K562 (cell line): Measurements from ENCODE around the gene RBBP4. TPM values are rescaled to one million over a fixed set of nuclear protein-coding genes. Genes with fewer than 3 reads are reported as not detected.

Experiments
- DACH1 ChIP-seq: fragments of 450-650 bp; IDR thresholded peaks from 2 replicates; pipeline ENCODE4 v1.6.1; 2018; ENCODE audit not compliant: partially characterized antibody
- DPF2 ChIP-seq: fragments of 450-650 bp; IDR thresholded peaks from 2 replicates; pipeline ENCODE4 v1.6.1; 2016
- ELF2 ChIP-seq: fragments of 250-450 bp; sonication (Bioruptor Pico); IDR thresholded peaks from 2 replicates; pipeline ENCODE4 v1.5.0; 2021; ENCODE audit warnings: mild to moderate bottlenecking
- EP400 ChIP-seq: fragments of 450-650 bp; IDR thresholded peaks from 2 replicates; pipeline ENCODE4 v1.6.1; 2017; ENCODE audit warnings: antibody characterized with exemption, mild to moderate bottlenecking, moderate library complexity
- FOXK2 ChIP-seq, 2 experiments: fragments of 450-650 bp; IDR thresholded peaks in 1 of 2; conservative IDR thresholded peaks in 1 of 2; 2 replicates each; pipeline ENCODE4 v1.6.1; 2016; ENCODE audit warnings: low read depth in 2 of 2, mild to moderate bottlenecking in 1 of 2
- HDAC1 ChIP-seq, 2 experiments: fragments of 450-650 bp; IDR thresholded peaks; 2 replicates each; pipeline ENCODE4 v1.6.1; 2016 to 2017; ENCODE audit warnings: inconsistent platforms in 1 of 2, mild to moderate bottlenecking in 1 of 2, moderate library complexity in 1 of 2
- MCM2 ChIP-seq: fragments of 450-650 bp; IDR thresholded peaks from 2 replicates; pipeline ENCODE4 v1.6.1; 2017; ENCODE audit warnings: low read depth, mild to moderate bottlenecking
- NCOA2 ChIP-seq, 2 experiments: fragments of 450-650 bp; IDR thresholded peaks; 2 replicates each; pipeline ENCODE4 v1.6.1; 2018; ENCODE audit warnings: mild to moderate bottlenecking in 2 of 2, moderate library complexity in 1 of 2; ENCODE audit not compliant: partially characterized antibody in 2 of 2
- PCBP1 ChIP-seq: fragments of 200-400 bp; formaldehyde crosslinking; IDR thresholded peaks from 2 replicates; pipeline ENCODE4 v1.6.1; 2018; ENCODE audit warnings: mild to moderate bottlenecking, low read depth, low read length; ENCODE audit not compliant: poor library complexity, severe bottlenecking
- SETDB1 ChIP-seq: IDR thresholded peaks from one replicate; pipeline ENCODE4 v1.6.1; 2012; ENCODE audit warnings: low read length, control low read depth, inconsistent platforms
- SREBF2 ChIP-seq: sonication (generic); formaldehyde crosslinking; IDR thresholded peaks from 2 replicates; pipeline ENCODE4 v1.4.0; 2020; ENCODE audit warnings: mild to moderate bottlenecking, missing genetic modification reagents
- ZKSCAN1 ChIP-seq: fragments of 150-350 bp; IDR thresholded peaks from 2 replicates; pipeline ENCODE4 v1.6.1; 2016; ENCODE audit warnings: low read depth, low read length
- ZNF174 ChIP-seq: fragments of 250-450 bp; sonication (Bioruptor Pico); IDR thresholded peaks from 2 replicates; pipeline ENCODE4 v1.4.0; 2020; ENCODE audit warnings: mild to moderate bottlenecking
- ZNF224 ChIP-seq: sonication (generic); formaldehyde crosslinking; IDR thresholded peaks from 2 replicates; pipeline ENCODE4 v1.8.0; 2022; ENCODE audit warnings: mild to moderate bottlenecking, missing genetic modification reagents
- polyA plus RNA-seq, 8 experiments: library from polyadenylated mRNA; depleted of rRNA in 4 of 8; stranded (reverse) in 5 of 8; unstranded in 3 of 8; fragments of >200 nt; fragmentation: Nextera tagmentation in 2 of 8; fragmentation: Illumina TruSeq in 1 of 8; extraction: Ambion mirVana in 2 of 8; extraction: Trizol in 1 of 8; gene quantifications; 2 replicates each; pipeline versions ENCODE4 v1.2.1 to v1.2.3, GENCODE V29; 2011 to 2014; ENCODE audit warnings: inconsistent platforms in 1 of 8, missing spikeins in 1 of 8
- total RNA-seq, 7 experiments: library from RNA; depleted of rRNA in 6 of 7; stranded (reverse); fragments of >200 nt in 6 of 7; fragmentation: Illumina TruSeq in 2 of 7; extraction: Trizol in 2 of 7; gene quantifications; 2 replicates each; pipeline versions ENCODE4 v1.2.1 to v1.2.3, GENCODE V29; 2011 to 2021; ENCODE audit warnings: low replicate concordance in 1 of 7
- TF ChIP-seq, protein P1 (sequence below): sonication (generic); formaldehyde crosslinking; IDR thresholded peaks from 2 replicates; pipeline ENCODE4 v1.8.0; 2022; ENCODE audit warnings: missing genetic modification reagents, mild to moderate bottlenecking, borderline replicate concordance
- TF ChIP-seq, protein P2 (sequence below): IDR thresholded peaks from 2 replicates; pipeline ENCODE4 v1.6.1; 2011; ENCODE audit warnings: borderline replicate concordance, low read depth, mild to moderate bottlenecking, moderate library complexity, low read length; ENCODE audit not compliant: insufficient read depth, poor library complexity, severe bottlenecking
- TF ChIP-seq, protein P3 (sequence below): fragments of 450-650 bp; IDR thresholded peaks from 2 replicates; pipeline ENCODE4 v1.6.1; 2016
- TF ChIP-seq, protein P4 (sequence below): sonication (generic); formaldehyde crosslinking; IDR thresholded peaks from 2 replicates; pipeline ENCODE4 v1.8.1; 2023; ENCODE audit warnings: mild to moderate bottlenecking, missing genetic modification reagents
- TF ChIP-seq, protein P5 (sequence below): IDR thresholded peaks from 3 replicates; pipeline ENCODE4 v1.6.1; 2011; ENCODE audit warnings: borderline replicate concordance, mild to moderate bottlenecking, moderate library complexity; ENCODE audit not compliant: insufficient read length; ENCODE audit errors: extremely low read depth

RBBP4 gene
- total and polyA plus RNA-seq, 9 of the 15 experiments (the other 6 are each of a cell fraction or from before 2014, with no cell fraction given), result 185 to 409 (median 259) TPM

DNA sequence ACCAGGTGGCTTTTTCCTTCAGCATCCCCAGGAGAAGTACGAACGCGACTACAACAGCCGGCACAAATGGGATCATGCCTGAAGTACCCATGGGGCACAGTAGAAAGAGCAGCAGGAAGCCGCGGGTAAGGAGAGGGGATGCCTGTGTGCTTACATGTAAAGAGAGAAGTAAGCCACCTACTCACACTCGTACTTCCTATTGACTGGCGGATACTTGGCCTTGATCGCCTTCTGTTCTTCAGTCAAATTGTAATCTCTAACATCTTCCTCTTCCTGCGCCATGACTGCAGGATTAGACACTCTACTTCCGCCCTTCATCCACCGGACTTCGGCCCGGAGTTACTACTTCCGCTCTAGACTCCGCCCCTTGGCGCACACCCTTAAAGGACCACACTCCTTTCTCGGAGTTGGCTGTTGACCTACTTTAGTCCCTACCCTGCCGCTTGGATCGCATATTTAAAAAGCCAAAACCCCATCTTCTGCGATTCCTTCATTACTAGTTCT is 708 bp upstream of the RBBP4 start, which contains the start of gene ZBTB8OS (continued):
- TF ChIP-seq, protein P1, sequence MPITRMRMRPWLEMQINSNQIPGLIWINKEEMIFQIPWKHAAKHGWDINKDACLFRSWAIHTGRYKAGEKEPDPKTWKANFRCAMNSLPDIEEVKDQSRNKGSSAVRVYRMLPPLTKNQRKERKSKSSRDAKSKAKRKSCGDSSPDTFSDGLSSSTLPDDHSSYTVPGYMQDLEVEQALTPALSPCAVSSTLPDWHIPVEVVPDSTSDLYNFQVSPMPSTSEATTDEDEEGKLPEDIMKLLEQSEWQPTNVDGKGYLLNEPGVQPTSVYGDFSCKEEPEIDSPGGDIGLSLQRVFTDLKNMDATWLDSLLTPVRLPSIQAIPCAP (CRISPR knock-in tag), result 0 out of 2 replicates have a peak, but pooled peaks have one; percentile 63
- TF ChIP-seq EP400 (no peak), ELF2 (CRISPR knock-in tag) (peak; percentile 98), NCOA2 (IDR thresholded peaks at IDR 0.05; ENCODE audit: partially characterized antibody in 2 of 2) (no peak), FOXK2 (conservative IDR thresholded peaks at IDR 0.05 in 1 of 2, IDR thresholded peaks at IDR 0.05 in 1 of 2; ENCODE audit: low read depth in 2 of 2) (peak in 1 of 2 experiments; percentile 78; a peak in 3 of 4 replicates), SREBF2 (CRISPR knock-in tag) (no peak), ZNF174 (CRISPR knock-in tag) (no peak), DACH1 (no peak), HDAC1 (IDR thresholded peaks at IDR 0.05) (peak in 1 of 2 experiments; percentile 91; a peak in 2 of 4 replicates), PCBP1 (no peak), DPF2 (no peak; the same call in none of the 2 replicates), SETDB1 (peak; percentile 44), ZKSCAN1 (no peak), MCM2 (no peak), ZNF224 (CRISPR knock-in tag) (no peak)
- TF ChIP-seq, protein P2, sequence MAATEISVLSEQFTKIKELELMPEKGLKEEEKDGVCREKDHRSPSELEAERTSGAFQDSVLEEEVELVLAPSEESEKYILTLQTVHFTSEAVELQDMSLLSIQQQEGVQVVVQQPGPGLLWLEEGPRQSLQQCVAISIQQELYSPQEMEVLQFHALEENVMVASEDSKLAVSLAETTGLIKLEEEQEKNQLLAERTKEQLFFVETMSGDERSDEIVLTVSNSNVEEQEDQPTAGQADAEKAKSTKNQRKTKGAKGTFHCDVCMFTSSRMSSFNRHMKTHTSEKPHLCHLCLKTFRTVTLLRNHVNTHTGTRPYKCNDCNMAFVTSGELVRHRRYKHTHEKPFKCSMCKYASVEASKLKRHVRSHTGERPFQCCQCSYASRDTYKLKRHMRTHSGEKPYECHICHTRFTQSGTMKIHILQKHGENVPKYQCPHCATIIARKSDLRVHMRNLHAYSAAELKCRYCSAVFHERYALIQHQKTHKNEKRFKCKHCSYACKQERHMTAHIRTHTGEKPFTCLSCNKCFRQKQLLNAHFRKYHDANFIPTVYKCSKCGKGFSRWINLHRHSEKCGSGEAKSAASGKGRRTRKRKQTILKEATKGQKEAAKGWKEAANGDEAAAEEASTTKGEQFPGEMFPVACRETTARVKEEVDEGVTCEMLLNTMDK, result no peak
- TF ChIP-seq, protein P3, sequence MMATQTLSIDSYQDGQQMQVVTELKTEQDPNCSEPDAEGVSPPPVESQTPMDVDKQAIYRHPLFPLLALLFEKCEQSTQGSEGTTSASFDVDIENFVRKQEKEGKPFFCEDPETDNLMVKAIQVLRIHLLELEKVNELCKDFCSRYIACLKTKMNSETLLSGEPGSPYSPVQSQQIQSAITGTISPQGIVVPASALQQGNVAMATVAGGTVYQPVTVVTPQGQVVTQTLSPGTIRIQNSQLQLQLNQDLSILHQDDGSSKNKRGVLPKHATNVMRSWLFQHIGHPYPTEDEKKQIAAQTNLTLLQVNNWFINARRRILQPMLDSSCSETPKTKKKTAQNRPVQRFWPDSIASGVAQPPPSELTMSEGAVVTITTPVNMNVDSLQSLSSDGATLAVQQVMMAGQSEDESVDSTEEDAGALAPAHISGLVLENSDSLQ, result peak; percentile 40
- TF ChIP-seq, protein P4, sequence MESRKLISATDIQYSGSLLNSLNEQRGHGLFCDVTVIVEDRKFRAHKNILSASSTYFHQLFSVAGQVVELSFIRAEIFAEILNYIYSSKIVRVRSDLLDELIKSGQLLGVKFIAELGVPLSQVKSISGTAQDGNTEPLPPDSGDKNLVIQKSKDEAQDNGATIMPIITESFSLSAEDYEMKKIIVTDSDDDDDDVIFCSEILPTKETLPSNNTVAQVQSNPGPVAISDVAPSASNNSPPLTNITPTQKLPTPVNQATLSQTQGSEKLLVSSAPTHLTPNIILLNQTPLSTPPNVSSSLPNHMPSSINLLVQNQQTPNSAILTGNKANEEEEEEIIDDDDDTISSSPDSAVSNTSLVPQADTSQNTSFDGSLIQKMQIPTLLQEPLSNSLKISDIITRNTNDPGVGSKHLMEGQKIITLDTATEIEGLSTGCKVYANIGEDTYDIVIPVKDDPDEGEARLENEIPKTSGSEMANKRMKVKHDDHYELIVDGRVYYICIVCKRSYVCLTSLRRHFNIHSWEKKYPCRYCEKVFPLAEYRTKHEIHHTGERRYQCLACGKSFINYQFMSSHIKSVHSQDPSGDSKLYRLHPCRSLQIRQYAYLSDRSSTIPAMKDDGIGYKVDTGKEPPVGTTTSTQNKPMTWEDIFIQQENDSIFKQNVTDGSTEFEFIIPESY (CRISPR knock-in tag), result peak; percentile 71; the same call in 1 of the 2 replicates
- TF ChIP-seq, protein P5, sequence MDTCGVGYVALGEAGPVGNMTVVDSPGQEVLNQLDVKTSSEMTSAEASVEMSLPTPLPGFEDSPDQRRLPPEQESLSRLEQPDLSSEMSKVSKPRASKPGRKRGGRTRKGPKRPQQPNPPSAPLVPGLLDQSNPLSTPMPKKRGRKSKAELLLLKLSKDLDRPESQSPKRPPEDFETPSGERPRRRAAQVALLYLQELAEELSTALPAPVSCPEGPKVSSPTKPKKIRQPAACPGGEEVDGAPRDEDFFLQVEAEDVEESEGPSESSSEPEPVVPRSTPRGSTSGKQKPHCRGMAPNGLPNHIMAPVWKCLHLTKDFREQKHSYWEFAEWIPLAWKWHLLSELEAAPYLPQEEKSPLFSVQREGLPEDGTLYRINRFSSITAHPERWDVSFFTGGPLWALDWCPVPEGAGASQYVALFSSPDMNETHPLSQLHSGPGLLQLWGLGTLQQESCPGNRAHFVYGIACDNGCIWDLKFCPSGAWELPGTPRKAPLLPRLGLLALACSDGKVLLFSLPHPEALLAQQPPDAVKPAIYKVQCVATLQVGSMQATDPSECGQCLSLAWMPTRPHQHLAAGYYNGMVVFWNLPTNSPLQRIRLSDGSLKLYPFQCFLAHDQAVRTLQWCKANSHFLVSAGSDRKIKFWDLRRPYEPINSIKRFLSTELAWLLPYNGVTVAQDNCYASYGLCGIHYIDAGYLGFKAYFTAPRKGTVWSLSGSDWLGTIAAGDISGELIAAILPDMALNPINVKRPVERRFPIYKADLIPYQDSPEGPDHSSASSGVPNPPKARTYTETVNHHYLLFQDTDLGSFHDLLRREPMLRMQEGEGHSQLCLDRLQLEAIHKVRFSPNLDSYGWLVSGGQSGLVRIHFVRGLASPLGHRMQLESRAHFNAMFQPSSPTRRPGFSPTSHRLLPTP, result no peak
